Ectodermal cell (in vitro differentiated cells): ENCODE measurements around the gene PRTFDC1.

Source experiments
- H3K27ac ChIP-seq: 2 replicates; pipeline ENCODE4 v1.7.0; 2013; ENCODE audit warnings: mild to moderate bottlenecking, low read depth, low read length; ENCODE audit not compliant: insufficient read depth, poor library complexity, severe bottlenecking
- H3K27me3 ChIP-seq: 2 replicates; pipeline ENCODE4 v1.7.0; 2013; ENCODE audit warnings: mild to moderate bottlenecking, low read length; ENCODE audit not compliant: insufficient read depth, control insufficient read depth, poor library complexity, severe bottlenecking
- H3K36me3 ChIP-seq: one replicate; pipeline ENCODE4 v1.7.0; 2013; ENCODE audit warnings: low read length; ENCODE audit not compliant: control insufficient read depth, insufficient read depth
- H3K4me1 ChIP-seq: one replicate; pipeline ENCODE4 v1.7.0; 2013; ENCODE audit warnings: low read length; ENCODE audit not compliant: control insufficient read depth, insufficient read depth
- H3K4me3 ChIP-seq: 2 replicates; pipeline ENCODE4 v1.7.0; 2013; ENCODE audit warnings: low read depth, low read length, control low read depth; ENCODE audit not compliant: insufficient read depth
- H3K9me3 ChIP-seq: 2 replicates; pipeline ENCODE4 v1.7.0; 2013; ENCODE audit warnings: mild to moderate bottlenecking, low read length, moderate library complexity; ENCODE audit not compliant: control insufficient read depth
- WGBS, 2 experiments: methylation state at CpG; one replicate each; pipeline ENCODE4 v1.1.7; 2013; ENCODE audit warnings: missing lambda C conversion rate in 2 of 2; 5-methylcytosine and 5-hydroxymethylcytosine counted together

Gene PRTFDC1

DNA sequence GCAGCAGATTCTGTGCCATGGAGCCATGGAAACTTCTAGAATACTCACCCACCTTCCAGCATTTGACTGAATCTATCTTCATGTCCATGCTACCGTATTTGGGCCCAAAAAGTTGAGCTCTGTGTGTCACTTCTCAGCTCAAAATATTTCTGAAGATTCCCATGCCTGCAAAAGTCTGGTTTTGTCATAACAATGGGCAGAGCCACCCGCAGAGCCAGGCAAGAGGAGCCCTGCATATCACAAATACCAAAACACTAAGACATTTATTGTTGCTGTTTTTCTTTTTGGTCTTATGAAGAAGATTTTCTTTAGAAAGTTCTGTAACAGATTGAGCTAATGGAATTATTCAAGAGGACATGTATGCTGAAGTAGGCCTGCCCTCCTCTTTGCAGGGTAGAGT, 68.1 kb downstream of the PRTFDC1 start:
- WGBS, 2 experiments, result 88 to 90% methylated on average over 2 of the region's 2 CpGs
- Histone ChIP-seq H3K27ac (no peak overlapping the region), H3K4me1 (peaks cover 17% of the 10 kb centered on the region), H3K4me3 (no peak overlapping the region), H3K27me3 (no peaks in the 10 kb centered on the region), H3K9me3 (no peaks in the 10 kb centered on the region), H3K36me3 (no peaks in the 10 kb centered on the region)

DNA sequence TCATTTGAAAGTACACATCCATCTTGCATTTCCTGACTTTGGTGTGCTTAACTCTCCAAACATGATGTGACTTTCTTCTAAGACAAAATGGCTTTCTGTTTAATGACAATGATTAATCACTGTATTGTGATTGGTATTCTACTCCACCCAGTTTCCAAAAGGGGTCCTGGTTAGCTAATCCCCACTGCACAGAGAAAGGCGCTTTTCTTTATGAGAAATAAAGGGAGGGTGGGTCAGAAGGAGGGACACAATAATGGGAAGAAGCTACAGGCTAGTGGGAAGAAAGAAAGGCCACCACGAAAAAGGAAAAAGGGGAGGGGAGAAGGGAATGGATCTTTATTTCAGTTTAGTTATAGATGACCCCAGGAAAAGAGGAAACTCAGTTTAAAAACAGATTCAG, 69.2 kb downstream of the PRTFDC1 start:
- 30 to 35% methylated on average over 2 of the region's 2 CpGs for WGBS, 2 experiments
- Histone ChIP-seq H3K9me3 (no peaks in the 10 kb centered on the region), H3K4me3 (no peak overlapping the region), H3K4me1 (peaks cover 25% of the 10 kb centered on the region), H3K27ac (no peak overlapping the region), H3K36me3 (no peaks in the 10 kb centered on the region), H3K27me3 (no peaks in the 10 kb centered on the region)

GRCh38 chr10:24882047-24882698, 70.2 kb downstream of the PRTFDC1 start:
- H3K27me3 ChIP-seq, result no peaks in the 10 kb centered on the region
- WGBS, 2 experiments, result 93% methylated on average over 11 of the region's 11 CpGs
- H3K4me3 ChIP-seq, result no peak overlapping the region
- H3K27ac ChIP-seq, result no peak overlapping the region
- no peaks in the 10 kb centered on the region for H3K36me3 ChIP-seq
- H3K9me3 ChIP-seq, result no peaks in the 10 kb centered on the region
- H3K4me1 ChIP-seq, result peaks cover 26% of the 10 kb centered on the region

DNA sequence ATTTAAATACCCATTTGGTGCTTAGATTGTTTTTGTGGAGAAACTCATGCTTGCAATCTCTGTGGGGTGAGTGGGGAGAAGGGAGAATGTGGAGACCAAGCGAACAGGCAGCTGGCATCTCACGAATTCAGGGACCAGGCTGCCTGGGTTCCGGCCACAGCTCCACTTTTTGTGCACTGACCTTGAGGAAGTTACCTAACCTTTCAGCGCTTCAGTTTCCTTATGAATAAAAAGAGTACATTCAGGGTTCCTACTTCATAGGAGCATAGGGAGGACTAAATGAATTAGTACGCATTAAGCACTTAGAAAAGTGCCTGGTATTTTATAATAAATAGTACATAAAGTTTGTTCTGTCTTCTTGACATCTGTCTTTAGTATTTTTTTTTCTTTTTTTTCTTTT, 72.5 kb downstream of the PRTFDC1 start:
- H3K9me3 ChIP-seq, result no peaks in the 10 kb centered on the region
- H3K27me3 ChIP-seq, result no peaks in the 10 kb centered on the region
- no peak overlapping the region for H3K4me3 ChIP-seq
- 97% methylated on average over 4 to 5 of the region's 5 CpGs for WGBS, 2 experiments
- no peak overlapping the region for H3K27ac ChIP-seq
- H3K4me1 ChIP-seq, result peaks cover 25% of the 10 kb centered on the region
- no peaks in the 10 kb centered on the region for H3K36me3 ChIP-seq

GRCh38 chr10:24874133-24874532, 78.3 kb downstream of the PRTFDC1 start:
- no peak overlapping the region for H3K27ac ChIP-seq
- H3K9me3 ChIP-seq, result no peaks in the 10 kb centered on the region

DNA sequence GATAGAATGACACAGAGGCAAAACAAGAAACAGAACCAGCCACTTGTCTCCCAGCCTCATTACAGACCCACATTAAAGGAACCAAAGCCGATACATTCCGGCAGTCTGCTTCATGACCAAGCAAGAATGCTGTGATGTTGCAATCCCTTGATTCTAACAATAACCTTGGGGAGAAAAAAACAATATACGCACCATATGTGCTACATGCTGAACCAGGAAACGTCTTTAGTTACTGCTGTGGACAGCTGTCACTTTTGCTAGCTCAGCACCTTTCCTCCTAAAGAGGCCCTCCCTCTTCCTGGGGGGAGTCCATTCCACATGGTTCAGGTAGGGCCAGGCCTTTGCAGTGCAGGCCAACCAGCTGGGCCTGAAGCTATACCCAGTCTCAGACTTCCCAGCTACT, 79.1 kb downstream of the PRTFDC1 start:
- WGBS, 2 experiments, result 88 to 91% methylated on average over 4 of the region's 4 CpGs
- no peak overlapping the region for H3K27ac ChIP-seq
- no peaks in the 10 kb centered on the region for H3K36me3 ChIP-seq
- H3K9me3 ChIP-seq, result no peaks in the 10 kb centered on the region
- H3K4me1 ChIP-seq, result peaks cover 9% of the 10 kb centered on the region
- no peak overlapping the region for H3K4me3 ChIP-seq
- H3K27me3 ChIP-seq, result no peaks in the 10 kb centered on the region

More at GRCh38 chr10:24874133-24874532, 78.3 kb downstream of the PRTFDC1 start:
- Histone ChIP-seq H3K36me3 (no peaks in the 10 kb centered on the region), H3K4me1 (peaks cover 15% of the 10 kb centered on the region), H3K4me3 (no peak overlapping the region), H3K27me3 (no peaks in the 10 kb centered on the region)

DNA sequence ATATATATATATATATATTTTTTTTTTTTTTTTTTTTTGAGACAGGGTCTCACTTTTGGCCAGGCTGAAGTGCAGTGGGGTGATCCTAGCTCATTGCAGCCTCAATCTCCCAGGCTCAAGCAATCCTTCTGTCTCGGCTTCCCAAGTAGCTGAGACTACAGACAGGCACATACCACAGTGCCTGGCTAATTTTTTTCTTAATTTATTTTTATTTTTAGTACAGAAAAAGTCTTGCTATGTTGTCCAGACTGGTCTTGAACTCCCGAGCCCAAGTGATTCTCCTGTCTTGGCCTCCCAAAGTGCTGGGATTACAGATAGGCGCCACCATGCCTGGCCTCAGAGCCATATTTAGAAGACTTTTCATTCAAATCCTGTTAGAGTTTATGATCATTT, 79.6 kb downstream of the PRTFDC1 start:
- 91 to 93% methylated on average over 3 of the region's 3 CpGs for WGBS, 2 experiments
- Histone ChIP-seq H3K4me1 (peaks cover 7% of the 10 kb centered on the region), H3K27me3 (no peaks in the 10 kb centered on the region), H3K36me3 (no peaks in the 10 kb centered on the region), H3K4me3 (no peak overlapping the region), H3K27ac (no peak overlapping the region), H3K9me3 (no peaks in the 10 kb centered on the region)

DNA sequence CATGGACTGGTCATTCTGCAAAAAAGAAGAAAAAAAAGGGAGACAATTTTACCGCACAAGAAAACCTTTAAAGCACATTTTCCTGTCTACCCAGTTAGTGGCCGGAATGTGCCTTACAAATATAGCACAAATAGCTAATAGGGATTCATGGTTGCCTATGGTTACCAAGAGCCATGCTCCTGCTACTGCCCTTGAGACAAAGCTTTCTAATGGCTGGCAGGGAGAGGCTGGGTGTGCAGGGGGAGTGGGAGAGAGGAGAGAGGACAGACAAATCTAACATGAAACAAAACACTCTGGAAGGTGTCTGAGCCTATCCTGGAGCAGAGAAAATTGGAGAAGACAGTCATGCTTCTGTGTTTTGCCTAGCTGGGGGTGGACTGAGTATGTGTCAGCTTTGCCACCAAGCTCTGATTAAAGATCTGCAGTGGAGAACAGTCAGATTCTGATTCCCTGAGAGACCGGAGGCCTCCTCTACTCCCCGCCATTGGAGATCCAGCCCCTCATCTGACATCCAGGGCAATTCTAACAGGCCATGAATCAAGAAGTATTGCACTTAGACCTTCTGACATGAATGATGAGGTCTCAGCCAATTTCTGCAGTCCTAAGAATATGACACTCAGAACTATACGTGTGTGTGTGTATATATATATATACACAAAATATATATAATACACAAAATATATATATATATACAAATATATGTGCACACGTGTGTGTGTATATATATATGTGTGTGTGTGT, 80.2 kb downstream of the PRTFDC1 start:
- H3K27ac ChIP-seq, result peak overlapping the region; percentile 86

GRCh38 chr10:24871011-24871935, 81.1 kb downstream of the PRTFDC1 start:
- WGBS, 2 experiments, result 89 to 91% methylated on average over 11 to 12 of the region's 13 CpGs
- no peaks in the 10 kb centered on the region for H3K27me3 ChIP-seq

More for the DNA sequence above, 80.2 kb downstream of the PRTFDC1 start:
- Histone ChIP-seq H3K9me3 (no peaks in the 10 kb centered on the region), H3K4me1 (peaks cover 7% of the 10 kb centered on the region), H3K4me3 (no peak overlapping the region), H3K27me3 (no peaks in the 10 kb centered on the region), H3K36me3 (no peaks in the 10 kb centered on the region)
- WGBS, 2 experiments, result 94% methylated on average over 4 of the region's 6 CpGs

More at GRCh38 chr10:24871011-24871935, 81.1 kb downstream of the PRTFDC1 start:
- Histone ChIP-seq H3K9me3 (no peaks in the 10 kb centered on the region), H3K4me3 (no peak overlapping the region), H3K4me1 (peaks cover 7% of the 10 kb centered on the region), H3K27ac (peak overlapping the region; percentile 86), H3K36me3 (no peaks in the 10 kb centered on the region)
